MCF 10A (cell line): ENCODE measurements around the gene HOXB6. TPM values are rescaled to one million over a fixed set of nuclear protein-coding genes. Genes with fewer than 3 reads are reported as not detected.

ENCODE experiments used
- BruUV-seq: library from RNA; stranded (reverse); fragments of 400-500 nt; replicated peaks from 2 replicates; lab custom pipeline; 2021; lab: Mats Ljungman, UMichigan
- CTCF ChIA-PET: fragments of 300-600 bp; sonication (Branson Sonifier 250); formaldehyde crosslinking; extraction: SDS; loops from one replicate; lab custom pipeline; 2021; ENCODE audit warnings: antibody characterized with exemption, inconsistent platforms; lab: Yijun Ruan, JAX
- POLR2A ChIA-PET: fragments of 300-600, 350-650 bp; sonication (Branson Sonifier 250); formaldehyde crosslinking; extraction: SDS; loops from one replicate; lab custom pipeline; 2020; ENCODE audit warnings: antibody characterized with exemption, inconsistent platforms; lab: Yijun Ruan, JAX
- DNase-seq: peaks from one replicate; pipeline ENCODE4 v3.0.0-alpha.2; 2018; ENCODE audit not compliant: unreplicated experiment
- H3K27ac Mint-ChIP-seq: one replicate; pipeline ENCODE4 v1.8.0; 2022; ENCODE audit warnings: mild to moderate bottlenecking, low read depth, mixed read lengths; ENCODE audit not compliant: unreplicated experiment
- H3K27me3 Mint-ChIP-seq: one replicate; pipeline ENCODE4 v1.8.0; 2022; ENCODE audit warnings: mixed read lengths; ENCODE audit not compliant: insufficient read depth, unreplicated experiment
- H3K36me3 Mint-ChIP-seq: one replicate; pipeline ENCODE4 v1.8.0; 2022; ENCODE audit warnings: mild to moderate bottlenecking, moderate library complexity, mixed read lengths; ENCODE audit not compliant: insufficient read depth, unreplicated experiment
- H3K4me1 Mint-ChIP-seq: one replicate; pipeline ENCODE4 v1.8.0; 2022; ENCODE audit warnings: mixed read lengths; ENCODE audit not compliant: insufficient read depth, unreplicated experiment
- H3K4me3 Mint-ChIP-seq: one replicate; pipeline ENCODE4 v1.8.0; 2022; ENCODE audit warnings: mild to moderate bottlenecking, moderate library complexity, mixed read lengths; ENCODE audit not compliant: unreplicated experiment
- H3K9me3 Mint-ChIP-seq: one replicate; pipeline ENCODE4 v1.8.0; 2022; ENCODE audit warnings: mixed read lengths; ENCODE audit not compliant: unreplicated experiment
- intact Hi-C: fragments of 100-400 bp; cut with micrococcal nuclease; formaldehyde crosslinking; loops from 2 replicates; pipeline ENCODE4 v1.14.1; 2022
- total RNA-seq: library from RNA; stranded (reverse); gene quantifications from 2 replicates; pipeline ENCODE4 v1.2.3, GENCODE V29; 2022
- TF ChIP-seq, protein P1 (sequence below): fragments of 200-600 bp; IDR thresholded peaks from one replicate; pipeline ENCODE4 v1.8.0; 2022; ENCODE audit warnings: antibody characterized with exemption, mild to moderate bottlenecking; ENCODE audit not compliant: unreplicated experiment

HOXB6 gene
- total RNA-seq, 1 experiment from 2014 or later, result not detected

DNA sequence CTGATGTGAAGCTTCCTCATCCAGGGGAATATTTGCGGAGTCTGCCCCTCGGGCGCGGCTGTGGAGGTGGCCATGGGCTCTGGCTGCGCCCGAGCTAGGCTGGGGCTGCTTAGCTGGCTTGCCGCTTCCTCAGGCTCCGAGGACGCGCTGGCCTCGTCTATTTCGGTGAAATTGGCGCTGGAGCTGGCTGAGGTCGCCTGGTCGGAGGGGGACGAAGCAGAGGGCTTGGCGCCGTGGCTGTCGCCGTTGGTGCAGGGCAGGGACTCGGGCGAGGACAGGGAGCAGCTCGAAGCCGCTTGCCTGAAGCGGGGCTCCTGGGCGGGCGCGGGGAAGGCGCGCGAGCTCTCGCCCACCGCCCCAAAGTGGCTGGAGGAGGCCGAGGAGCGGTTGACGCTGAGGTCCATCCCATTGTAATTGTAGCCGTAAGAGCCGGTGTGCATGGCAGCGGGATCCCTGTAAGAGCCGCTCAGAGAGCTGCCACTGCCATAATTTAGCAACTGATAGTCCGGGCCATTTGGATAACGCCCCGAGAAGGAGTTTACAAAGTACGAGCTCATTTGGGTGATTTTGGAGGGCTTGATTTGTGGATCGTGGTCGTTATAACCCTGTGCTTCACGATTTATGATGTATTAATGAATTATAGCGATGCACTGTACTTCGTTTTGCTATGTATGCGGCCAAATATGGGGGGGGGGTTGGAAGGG is 11.5 kb downstream of the HOXB6 start, which contains the start of gene HOXB5:
Gene HOXB5 (minus strand): TSS at position 654 of the 704 bp plus-strand sequence. CDS start 97 bp downstream, at position 557.
- H3K4me1 Mint-ChIP-seq, result no peaks in the 10 kb centered on the region
- no peaks in the 10 kb centered on the region for H3K36me3 Mint-ChIP-seq
- H3K9me3 Mint-ChIP-seq, result no peaks in the 10 kb centered on the region
- H3K27ac Mint-ChIP-seq, result no peak within 1 kb of the TSS
- no TSS peak for BruUV-seq
- H3K27me3 Mint-ChIP-seq, result peaks cover 26% of the 10 kb centered on the region
- DNase-seq, result no peak
- ChIA-PET CTCF (interaction anchor here (0.6 to 2.1 kb wide), 19 partner anchors 16 to 757 kb away, joined by 3 to 23 read pairs (median 5); no protein-coding TSS in a partner anchor), POLR2A (interaction anchor here (0.6 kb wide), 1 partner anchor 442 kb away, joined by 3 read pairs; no protein-coding TSS in a partner anchor)
- TF ChIP-seq, protein P1, sequence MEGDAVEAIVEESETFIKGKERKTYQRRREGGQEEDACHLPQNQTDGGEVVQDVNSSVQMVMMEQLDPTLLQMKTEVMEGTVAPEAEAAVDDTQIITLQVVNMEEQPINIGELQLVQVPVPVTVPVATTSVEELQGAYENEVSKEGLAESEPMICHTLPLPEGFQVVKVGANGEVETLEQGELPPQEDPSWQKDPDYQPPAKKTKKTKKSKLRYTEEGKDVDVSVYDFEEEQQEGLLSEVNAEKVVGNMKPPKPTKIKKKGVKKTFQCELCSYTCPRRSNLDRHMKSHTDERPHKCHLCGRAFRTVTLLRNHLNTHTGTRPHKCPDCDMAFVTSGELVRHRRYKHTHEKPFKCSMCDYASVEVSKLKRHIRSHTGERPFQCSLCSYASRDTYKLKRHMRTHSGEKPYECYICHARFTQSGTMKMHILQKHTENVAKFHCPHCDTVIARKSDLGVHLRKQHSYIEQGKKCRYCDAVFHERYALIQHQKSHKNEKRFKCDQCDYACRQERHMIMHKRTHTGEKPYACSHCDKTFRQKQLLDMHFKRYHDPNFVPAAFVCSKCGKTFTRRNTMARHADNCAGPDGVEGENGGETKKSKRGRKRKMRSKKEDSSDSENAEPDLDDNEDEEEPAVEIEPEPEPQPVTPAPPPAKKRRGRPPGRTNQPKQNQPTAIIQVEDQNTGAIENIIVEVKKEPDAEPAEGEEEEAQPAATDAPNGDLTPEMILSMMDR, result no peak
- intact Hi-C loops, result no loop called here
- H3K4me3 Mint-ChIP-seq, result peak within 1 kb of the TSS; percentile 65

DNA sequence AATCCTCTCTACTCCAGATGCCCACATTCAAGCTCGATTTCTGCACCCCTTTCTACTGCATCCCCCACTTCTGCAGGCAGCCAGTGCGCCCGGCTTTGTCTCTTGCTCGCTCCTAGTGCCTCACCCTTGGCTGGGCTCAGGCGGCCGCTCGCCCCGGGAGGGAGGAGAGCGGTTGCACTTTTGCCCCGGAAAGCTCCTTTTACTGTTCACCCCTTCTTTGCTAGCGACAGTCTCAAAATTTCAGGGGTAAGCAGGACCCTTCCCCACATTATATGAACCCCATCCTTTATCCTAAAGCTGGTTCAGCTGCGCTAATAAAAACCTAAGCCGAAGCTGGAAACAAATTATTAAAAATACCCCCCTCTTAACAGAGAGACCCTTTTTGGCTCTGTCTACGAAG is 12.2 kb downstream of the HOXB6 start:
- CTCF ChIA-PET, result interaction anchor here (0.8 to 2.1 kb wide), 12 partner anchors 15 to 438 kb away, joined by 3 to 23 read pairs (median 8); no protein-coding TSS in a partner anchor
- H3K4me1 Mint-ChIP-seq, result no peaks in the 10 kb centered on the region
- intact Hi-C loops, result no loop called here

DNA sequence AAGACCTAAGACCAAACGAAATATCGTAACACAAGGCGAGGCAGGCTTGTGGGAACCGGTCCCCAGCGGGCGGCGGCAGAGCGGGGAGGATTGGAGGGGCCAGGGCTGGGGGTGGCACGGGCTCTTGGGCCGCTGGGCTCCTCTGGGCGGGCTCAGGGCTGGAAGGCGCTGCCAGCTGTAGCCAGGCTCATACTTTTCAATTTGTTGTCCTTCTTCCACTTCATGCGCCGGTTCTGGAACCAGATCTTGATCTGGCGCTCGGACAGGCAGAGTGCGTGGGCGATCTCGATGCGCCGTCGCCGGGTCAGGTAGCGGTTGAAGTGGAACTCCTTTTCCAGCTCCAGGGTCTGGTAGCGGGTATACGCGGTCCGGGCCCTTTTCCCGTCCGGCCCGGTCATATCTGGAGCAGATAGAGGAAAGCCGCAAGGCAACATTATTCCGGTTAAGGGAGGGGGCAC is 12.7 kb downstream of the HOXB6 start:
- Mint-ChIP-seq H3K4me1 (no peaks in the 10 kb centered on the region), H3K4me3 (no peak overlapping the region), H3K9me3 (no peaks in the 10 kb centered on the region), H3K36me3 (no peaks in the 10 kb centered on the region), H3K27ac (no peak overlapping the region), H3K27me3 (peaks cover 20% of the 10 kb centered on the region)
- ChIA-PET CTCF (interaction anchor here (1.4 to 2.1 kb wide), 6 partner anchors 100 to 332 kb away, joined by 6 to 23 read pairs (median 16); no protein-coding TSS in a partner anchor), POLR2A (interaction anchor here (0.7 kb wide), 1 partner anchor 406 kb away, joined by 3 read pairs; no protein-coding TSS in a partner anchor)
- TF ChIP-seq, protein P1, result no peak
- no peak for DNase-seq
- intact Hi-C loops, result no loop called here
- BruUV-seq, result no TSS peak

More for the DNA sequence above, 12.2 kb downstream of the HOXB6 start:
- Mint-ChIP-seq H3K4me3 (no peak overlapping the region), H3K27me3 (peaks cover 25% of the 10 kb centered on the region), H3K36me3 (no peaks in the 10 kb centered on the region), H3K9me3 (no peaks in the 10 kb centered on the region), H3K27ac (no peak overlapping the region)
- BruUV-seq, result no TSS peak
- DNase-seq, result no peak
- TF ChIP-seq, protein P1, result no peak
- POLR2A ChIA-PET, result interaction anchor here (0.6 kb wide), 1 partner anchor 441 kb away, joined by 3 read pairs; no protein-coding TSS in a partner anchor
